Measurements from ENCODE around the gene CTIF.

DNA sequence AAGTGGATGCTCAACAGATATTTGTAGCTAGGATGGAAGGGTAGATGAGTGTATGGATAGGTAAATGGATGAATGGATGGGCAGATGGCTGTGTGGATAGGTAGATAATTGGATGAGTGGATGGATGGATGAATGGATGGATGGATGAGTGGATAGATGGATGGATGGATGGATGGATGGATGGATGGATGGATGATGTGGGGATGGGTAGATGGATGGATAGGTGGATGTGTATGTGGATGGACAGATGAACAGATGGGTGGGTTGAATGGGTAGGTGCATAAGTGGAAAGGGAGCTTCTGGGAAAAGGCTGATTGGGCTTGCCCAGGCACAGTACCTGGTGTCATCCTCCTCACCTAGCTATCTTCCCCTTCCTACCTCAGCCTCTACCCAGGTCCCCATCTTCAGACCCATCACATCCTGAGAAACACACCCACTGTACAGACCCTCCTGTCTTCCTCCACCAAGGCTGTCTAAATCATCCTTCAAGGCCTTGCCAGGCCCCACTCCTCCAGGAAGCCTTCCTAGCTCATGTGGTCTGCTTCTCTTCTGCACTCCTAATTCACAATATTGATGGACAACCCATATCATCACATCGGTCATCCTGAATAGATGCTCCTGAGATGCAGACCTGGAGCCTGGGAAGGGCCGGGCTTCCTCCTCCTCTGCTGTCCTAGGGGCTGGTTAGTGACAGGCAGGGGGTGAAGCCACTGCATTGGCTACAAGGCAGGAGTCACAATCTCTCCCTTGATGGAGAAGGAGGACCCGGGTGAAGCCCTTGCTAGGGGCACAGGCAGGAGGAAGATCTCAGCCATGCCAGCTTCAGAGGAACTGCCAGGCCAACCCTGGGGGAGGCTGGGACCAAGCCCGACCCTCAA lies 362.6 kb downstream of the CTIF start:
- TF ChIP-seq, protein P1, sequence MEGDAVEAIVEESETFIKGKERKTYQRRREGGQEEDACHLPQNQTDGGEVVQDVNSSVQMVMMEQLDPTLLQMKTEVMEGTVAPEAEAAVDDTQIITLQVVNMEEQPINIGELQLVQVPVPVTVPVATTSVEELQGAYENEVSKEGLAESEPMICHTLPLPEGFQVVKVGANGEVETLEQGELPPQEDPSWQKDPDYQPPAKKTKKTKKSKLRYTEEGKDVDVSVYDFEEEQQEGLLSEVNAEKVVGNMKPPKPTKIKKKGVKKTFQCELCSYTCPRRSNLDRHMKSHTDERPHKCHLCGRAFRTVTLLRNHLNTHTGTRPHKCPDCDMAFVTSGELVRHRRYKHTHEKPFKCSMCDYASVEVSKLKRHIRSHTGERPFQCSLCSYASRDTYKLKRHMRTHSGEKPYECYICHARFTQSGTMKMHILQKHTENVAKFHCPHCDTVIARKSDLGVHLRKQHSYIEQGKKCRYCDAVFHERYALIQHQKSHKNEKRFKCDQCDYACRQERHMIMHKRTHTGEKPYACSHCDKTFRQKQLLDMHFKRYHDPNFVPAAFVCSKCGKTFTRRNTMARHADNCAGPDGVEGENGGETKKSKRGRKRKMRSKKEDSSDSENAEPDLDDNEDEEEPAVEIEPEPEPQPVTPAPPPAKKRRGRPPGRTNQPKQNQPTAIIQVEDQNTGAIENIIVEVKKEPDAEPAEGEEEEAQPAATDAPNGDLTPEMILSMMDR (IDR thresholded peaks at IDR 0.05): no peak
- TF ChIP-seq POLR2AphosphoS5 (IDR thresholded peaks at IDR 0.05) (no peak), EP300 (IDR thresholded peaks at IDR 0.05) (no peak), POLR2A (IDR thresholded peaks at IDR 0.05) (peak in 1 of 4 donors; percentile 27)
